Endothelial cell of umbilical vein (primary cell): ENCODE results near the gene RP9. TPM values are rescaled to one million over a fixed set of nuclear protein-coding genes. Genes with fewer than 3 reads are reported as not detected.

Experiments used
- BruUV-seq: library from RNA; stranded (reverse); fragments of 400-500 nt; replicated peaks from 2 replicates; lab custom pipeline; 2021; lab: Mats Ljungman, UMichigan
- CTCF ChIA-PET: fragments of 300-600, 350-600 bp; sonication (Branson Sonifier 250); formaldehyde crosslinking; loops from one replicate; lab custom pipeline; 2021; ENCODE audit warnings: antibody characterized with exemption, inconsistent platforms; lab: Charles Lee
- POLR2A ChIA-PET: fragments of 300-600, 350-600 bp; sonication (Branson Sonifier 250); formaldehyde crosslinking; loops from one replicate; lab custom pipeline; 2021; ENCODE audit warnings: antibody characterized with exemption, inconsistent platforms; lab: Charles Lee
- DNase-seq: peaks from one replicate; pipeline ENCODE4 v3.0.0-alpha.2; 2011; ENCODE audit warnings: low read depth, low spot score
- FAIRE-seq: peaks from 2 replicates; lab custom pipeline; 2011; peaks lifted over from hg19 to GRCh38; lab: Jason Lieb, UNC
- H2AFZ ChIP-seq: 2 replicates; pipeline ENCODE4 v1.6.0; 2012; ENCODE audit warnings: low read depth, low read length, control low read depth, inconsistent platforms
- H3K27ac ChIP-seq: 2 replicates; pipeline ENCODE4 v1.5.1; 2011; ENCODE audit warnings: low read depth, mild to moderate bottlenecking, control low read depth, low read length, moderate library complexity; ENCODE audit not compliant: insufficient read depth
- H3K27me3 ChIP-seq, 2 experiments: 2 replicates each; pipeline versions ENCODE4 v1.6.0 to v1.6.1; 2011; ENCODE audit warnings: low read length in 2 of 2, mixed read lengths in 1 of 2; ENCODE audit not compliant: control insufficient read depth in 2 of 2, insufficient read depth in 2 of 2
- H3K36me3 ChIP-seq, 2 experiments: 2 replicates in 1 of 2; 3 replicates in 1 of 2; pipeline ENCODE4 v1.5.1; 2011; ENCODE audit warnings: low read length in 2 of 2, mild to moderate bottlenecking in 1 of 2, moderate library complexity in 1 of 2; ENCODE audit not compliant: control insufficient read depth in 2 of 2, insufficient read depth in 2 of 2; ENCODE audit errors: extremely low read depth in 1 of 2
- H3K4me1 ChIP-seq: 3 replicates; pipeline ENCODE4 v1.5.1; 2011; ENCODE audit warnings: mild to moderate bottlenecking, low read length; ENCODE audit not compliant: control insufficient read depth, insufficient read depth; ENCODE audit errors: extremely low read depth
- H3K4me2 ChIP-seq: 2 replicates; pipeline ENCODE4 v1.6.1; 2011; ENCODE audit warnings: low read length, control low read depth, mixed read lengths; ENCODE audit not compliant: insufficient read depth
- H3K4me3 ChIP-seq, 3 experiments: fragments of 200-600 bp in 1 of 3; sonication (generic), shearing (Covaris generic) in 1 of 3; replicated peaks in 1 of 3; 2 replicates each; pipeline ENCODE4 v1.5.1; 2011 to 2016; ENCODE audit warnings: control low read depth in 3 of 3, low read length in 3 of 3, mild to moderate bottlenecking in 2 of 3, inconsistent platforms in 1 of 3, low read depth in 1 of 3, moderate library complexity in 1 of 3; ENCODE audit not compliant: insufficient read depth in 1 of 3
- H3K79me2 ChIP-seq: 2 replicates; pipeline ENCODE4 v1.6.0; 2012; ENCODE audit warnings: low read length, inconsistent platforms; ENCODE audit not compliant: control insufficient read depth, insufficient read depth
- H3K9ac ChIP-seq: replicated peaks from 2 replicates; pipeline ENCODE3; 2011; ENCODE audit warnings: low read length, control low read depth; ENCODE audit not compliant: insufficient read depth; ENCODE audit errors: extremely low read depth
- H3K9me1 ChIP-seq: replicated peaks from 3 replicates; pipeline ENCODE4 v1.6.0; 2011; ENCODE audit warnings: mild to moderate bottlenecking, low read length; ENCODE audit not compliant: control insufficient read depth, insufficient read depth; ENCODE audit errors: extremely low read depth
- H3K9me3 ChIP-seq: replicated peaks from 2 replicates; pipeline ENCODE4 v1.5.1; 2012; ENCODE audit warnings: low read length, inconsistent platforms; ENCODE audit not compliant: control insufficient read depth, insufficient read depth
- H4K20me1 ChIP-seq: replicated peaks from 2 replicates; pipeline ENCODE3; 2011; ENCODE audit warnings: mild to moderate bottlenecking, low read length; ENCODE audit not compliant: control insufficient read depth, insufficient read depth; ENCODE audit errors: extremely low read depth
- CTCF ChIP-seq, 2 donors: IDR thresholded peaks; 1 replicate in 1 of 2; 2 replicates in 1 of 2; pipeline ENCODE4 v1.5.1; 2011; ENCODE audit warnings: low read length in 2 of 2, mild to moderate bottlenecking in 2 of 2, moderate library complexity in 2 of 2, control low read depth in 1 of 2, inconsistent platforms in 1 of 2, low read depth in 1 of 2; ENCODE audit not compliant: insufficient read depth in 1 of 2; ENCODE audit errors: extremely low read depth in 1 of 2
- EZH2 ChIP-seq: IDR thresholded peaks from 2 replicates; pipeline ENCODE4 v1.6.1; 2012; ENCODE audit warnings: borderline replicate concordance, low read depth, mild to moderate bottlenecking, moderate library complexity, low read length, inconsistent platforms; ENCODE audit not compliant: severe bottlenecking
- FOS ChIP-seq: IDR thresholded peaks from 2 replicates; pipeline ENCODE4 v1.6.1; 2011; ENCODE audit warnings: mild to moderate bottlenecking, low read length, moderate library complexity, borderline replicate concordance; ENCODE audit not compliant: insufficient read depth
- GATA2 ChIP-seq: IDR thresholded peaks from 2 replicates; pipeline ENCODE4 v1.7.0; 2011; ENCODE audit warnings: low read depth, mild to moderate bottlenecking, moderate library complexity, mixed read lengths, low read length; ENCODE audit not compliant: insufficient read length, insufficient read depth
- JUN ChIP-seq: IDR thresholded peaks from 2 replicates; pipeline ENCODE4 v1.6.1; 2011; ENCODE audit warnings: borderline replicate concordance, low read depth; ENCODE audit not compliant: insufficient read length, insufficient read depth
- MAX ChIP-seq: IDR thresholded peaks from 2 replicates; pipeline ENCODE4 v1.6.1; 2011; ENCODE audit not compliant: insufficient read depth, insufficient read length
- MYC ChIP-seq: IDR thresholded peaks from one replicate; pipeline ENCODE4 v1.6.1; 2011; ENCODE audit warnings: mild to moderate bottlenecking, low read depth, low read length
- POLR2A ChIP-seq: IDR thresholded peaks from 2 replicates; pipeline ENCODE4 v1.6.1; 2012; ENCODE audit warnings: low read depth, mild to moderate bottlenecking, control low read depth, low read length
- POLR2AphosphoS5 ChIP-seq: IDR thresholded peaks from 2 replicates; pipeline ENCODE4 v1.6.1; 2012; ENCODE audit warnings: low read depth, mild to moderate bottlenecking, control low read depth, low read length, moderate library complexity; ENCODE audit not compliant: insufficient read depth
- dilution Hi-C: fragments of 300-500 bp; cut with MboI; formaldehyde crosslinking; loops from one replicate; pipeline ENCODE4 v1.15.0; 2019; ENCODE audit warnings: low sequenced_read_pairs; ENCODE audit not compliant: extremely low pct_ligation_motif_present
- intact Hi-C: fragments of 100-400 bp; cut with micrococcal nuclease; formaldehyde crosslinking; loops from one replicate; pipeline ENCODE4 v1.10.0; 2022
- polyA plus RNA-seq, 4 experiments: library from polyadenylated mRNA; depleted of rRNA in 3 of 4; stranded (reverse) in 3 of 4; unstranded in 1 of 4; fragments of >200 nt; gene quantifications; 2 replicates each; pipeline versions ENCODE4 v1.2.1 to v1.2.3, GENCODE V29; 2011 to 2012; ENCODE audit warnings: missing spikeins in 1 of 4
- total RNA-seq: library from RNA; stranded (reverse); gene quantifications from 2 replicates; pipeline ENCODE4 v1.2.3, GENCODE V29; 2021

RP9 gene
- total and polyA plus RNA-seq, 2 donors (not counting 3 experiments of a cell fraction or from before 2014, with no cell fraction given), result 16.0 to 18.5 TPM

GRCh38 chr7:33079096-33079495 is 30.1 kb downstream of the RP9 start:
- no peak for DNase-seq
- no TSS peak for BruUV-seq
- H3K9me1 ChIP-seq, result no peaks in the 10 kb centered on the region
- no peak overlapping the region for H3K4me2 ChIP-seq
- POLR2A ChIA-PET, result no interaction called here
- no peak for FAIRE-seq
- dilution Hi-C loops, result no loop called here
- no peak overlapping the region for H2AFZ ChIP-seq
- intact Hi-C loops, result no loop called here
- H3K27ac ChIP-seq, result no peak overlapping the region
- no peaks in the 10 kb centered on the region for H3K79me2 ChIP-seq
- H3K4me3 ChIP-seq, result no peak overlapping the region
- no peak overlapping the region for H3K9ac ChIP-seq
- no peaks in the 10 kb centered on the region for H3K4me1 ChIP-seq
- no peaks in the 10 kb centered on the region for H3K36me3 ChIP-seq
- H3K27me3 ChIP-seq, result peaks cover 20 to 40% of the 10 kb centered on the region in 2 experiments
- no peaks in the 10 kb centered on the region for H4K20me1 ChIP-seq
- TF ChIP-seq FOS, result no peak
- TF ChIP-seq POLR2A, result no peak
- no peak for TF ChIP-seq MAX
- no peak for TF ChIP-seq MYC
- TF ChIP-seq POLR2AphosphoS5, result no peak
- TF ChIP-seq GATA2, result no peak
- TF ChIP-seq EZH2, result no peak
- TF ChIP-seq JUN, result no peak
- no peak for TF ChIP-seq CTCF (IDR thresholded peaks at IDR 0.05; ENCODE audit: extremely low read depth in 1 of 2, insufficient read depth in 1 of 2, low read depth in 1 of 2, low read length in 2 of 2)
- CTCF ChIA-PET, result interaction anchor here (1.4 kb wide), 1 partner anchor 28 kb away, joined by 4 read pairs; no protein-coding TSS in a partner anchor
- H3K9me3 ChIP-seq, result no peaks in the 10 kb centered on the region
